GM18498 (cell line): Measurements from ENCODE around the gene PTEN.

Experiments used
- ATAC-seq: cut with Tn5 transposase; IDR thresholded peaks from one replicate; pipeline ENCODE4 v1.9.1; 2021; ENCODE audit warnings: mild to moderate bottlenecking, moderate library complexity; ENCODE audit not compliant: unreplicated experiment

The PTEN gene

GRCh38 chr10:87961314-87961713 lies 97.9 kb downstream of the PTEN start:
- ATAC-seq: no peak

- no peak for ATAC-seq
Measured at GRCh38 chr10:87966459-87966858, 103.0 kb downstream of the PTEN start.

GRCh38 chr10:87973635-87974034 lies 110.2 kb downstream of the PTEN start:
- no peak for ATAC-seq

DNA sequence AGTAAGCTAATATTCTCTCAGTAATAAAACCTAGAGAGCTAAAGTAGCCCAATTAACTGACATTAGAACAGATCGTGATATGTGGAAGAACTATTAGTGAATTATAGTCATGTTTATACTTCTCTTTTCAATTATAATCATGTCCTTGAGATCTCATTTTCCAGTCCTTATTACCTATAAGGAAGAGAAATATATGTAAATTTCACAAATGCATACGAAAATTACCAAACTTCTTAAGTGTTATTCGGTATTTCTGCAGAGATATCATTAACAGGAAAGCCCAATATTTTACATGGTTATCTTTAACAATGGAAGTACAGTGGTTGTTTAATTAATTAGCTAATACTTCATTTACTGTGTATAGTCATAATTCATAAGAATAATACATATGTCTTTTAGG lies 110.7 kb downstream of the PTEN start:
- no peak for ATAC-seq

DNA sequence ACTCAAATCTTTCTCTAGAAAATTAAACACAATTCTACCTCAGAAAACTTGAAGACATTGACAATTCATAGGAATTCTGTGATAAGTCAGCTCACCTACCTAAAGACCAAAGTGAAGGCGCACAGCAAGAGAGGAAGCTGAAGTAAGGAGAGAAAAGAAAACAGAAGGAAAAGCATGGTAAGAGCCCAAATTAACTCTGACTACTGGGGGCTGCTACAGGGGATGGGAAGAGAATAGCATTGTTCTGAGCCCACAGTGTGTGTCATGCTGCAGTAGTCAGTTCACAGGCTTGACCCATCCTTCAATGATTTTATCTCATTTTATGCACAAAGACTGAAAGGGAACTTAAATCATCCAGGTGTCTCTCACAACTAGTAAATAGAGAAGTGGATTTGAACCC lies 111.3 kb downstream of the PTEN start:
- no peak for ATAC-seq

- ATAC-seq: no peak
Measured at GRCh38 chr10:87976101-87976743, 112.8 kb downstream of the PTEN start.

DNA sequence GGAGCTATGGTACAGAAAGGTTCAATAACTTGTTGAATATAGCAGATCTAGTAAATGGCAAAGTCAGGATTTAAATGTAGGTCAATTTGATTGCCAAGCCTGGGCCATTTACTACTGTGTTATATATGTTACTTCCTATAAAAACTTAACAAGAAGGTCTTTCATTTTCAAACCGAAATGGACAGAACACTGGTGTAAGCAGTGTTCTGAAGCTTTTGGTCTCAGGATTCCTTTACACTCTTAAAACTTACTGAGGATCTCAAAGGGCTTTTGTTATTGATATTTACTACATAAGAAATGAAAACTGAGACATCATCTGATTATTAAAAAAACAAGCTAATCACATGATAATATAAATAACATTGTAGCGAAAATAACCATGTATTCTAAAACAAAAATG lies 114.7 kb downstream of the PTEN start:
- no peak for ATAC-seq

GRCh38 chr10:87979847-87980246 lies 116.4 kb downstream of the PTEN start:
- ATAC-seq: no peak

DNA sequence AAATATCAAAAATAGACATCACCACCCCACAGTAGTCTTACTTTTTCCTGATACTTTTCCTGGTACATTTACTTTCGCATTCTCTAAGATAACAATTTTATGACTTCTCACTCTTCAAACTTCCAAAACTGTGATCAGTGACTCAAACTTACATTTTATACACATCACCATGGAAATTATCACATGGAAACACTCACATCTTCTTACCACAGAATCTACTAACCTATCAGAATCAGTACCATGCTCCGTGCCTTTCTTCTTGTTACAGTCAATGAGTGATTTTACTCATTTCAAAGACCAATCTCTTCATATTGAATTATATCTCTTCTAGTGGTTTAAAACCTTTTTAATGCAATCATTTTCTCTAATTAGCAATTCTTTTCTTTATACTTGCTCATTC lies 120.3 kb downstream of the PTEN start:
- no peak for ATAC-seq

DNA sequence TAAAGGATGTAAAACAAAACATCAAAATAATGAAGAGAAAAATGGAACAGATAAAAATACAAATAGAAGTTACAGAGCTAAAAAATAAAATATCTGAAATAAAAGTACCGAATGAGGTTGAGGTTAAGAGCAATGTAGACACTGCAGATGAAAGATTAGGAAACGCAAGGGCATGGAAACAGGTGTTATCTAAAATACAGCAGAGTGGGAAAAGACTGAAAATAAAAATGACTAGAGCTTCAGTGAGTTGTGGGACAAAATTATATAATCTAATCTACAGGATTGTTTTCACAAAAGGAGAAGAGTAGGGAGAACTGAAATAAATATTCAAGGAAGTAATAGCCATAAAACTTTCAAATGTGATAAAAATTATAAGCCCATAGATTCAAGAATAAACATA lies 123.8 kb downstream of the PTEN start:
- ATAC-seq: no peak

- no peak for ATAC-seq
Measured at GRCh38 chr10:87991946-87992345, 128.5 kb downstream of the PTEN start.

DNA sequence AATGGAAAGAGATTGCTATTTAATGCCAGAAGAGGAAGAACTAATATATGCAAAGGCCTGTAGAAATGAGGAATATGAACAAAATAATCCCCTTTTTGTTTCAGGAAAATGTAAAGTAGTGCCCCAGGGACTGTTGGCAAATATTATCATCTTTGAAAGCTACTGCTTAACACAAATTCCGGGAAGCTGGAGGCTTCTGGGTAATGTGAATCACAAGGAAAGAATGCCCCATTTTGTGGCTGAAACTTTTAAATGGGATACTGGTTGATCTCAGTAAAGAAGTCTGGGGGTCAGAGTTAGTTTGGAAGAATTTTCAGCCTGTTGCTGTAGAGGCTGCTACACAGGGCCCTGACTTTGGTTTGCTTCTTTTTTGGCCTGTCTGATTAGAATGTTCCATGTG lies 141.0 kb downstream of the PTEN start:
- ATAC-seq: no peak

DNA sequence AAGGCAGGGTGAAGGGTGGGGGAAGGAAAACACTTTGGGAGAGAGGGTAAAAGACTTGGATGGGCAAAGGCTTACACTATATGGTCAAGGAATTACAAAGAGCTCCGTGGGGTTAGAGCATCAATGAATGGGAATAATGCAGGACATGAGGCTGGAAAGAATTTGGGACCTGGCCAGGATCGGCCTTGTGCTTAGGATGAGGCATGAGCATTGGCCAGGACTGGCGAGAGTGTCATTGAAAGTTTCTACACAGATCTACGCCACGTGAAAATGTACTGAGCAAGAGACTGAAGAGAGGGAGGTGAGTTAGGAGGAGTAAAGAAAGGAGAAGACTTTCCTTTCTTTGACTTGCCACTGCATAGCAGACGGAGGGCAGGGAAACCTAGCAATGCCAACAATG lies 142.8 kb downstream of the PTEN start:
- ATAC-seq: no peak

GRCh38 chr10:88008866-88009470 lies 145.5 kb downstream of the PTEN start:
- ATAC-seq: no peak

DNA sequence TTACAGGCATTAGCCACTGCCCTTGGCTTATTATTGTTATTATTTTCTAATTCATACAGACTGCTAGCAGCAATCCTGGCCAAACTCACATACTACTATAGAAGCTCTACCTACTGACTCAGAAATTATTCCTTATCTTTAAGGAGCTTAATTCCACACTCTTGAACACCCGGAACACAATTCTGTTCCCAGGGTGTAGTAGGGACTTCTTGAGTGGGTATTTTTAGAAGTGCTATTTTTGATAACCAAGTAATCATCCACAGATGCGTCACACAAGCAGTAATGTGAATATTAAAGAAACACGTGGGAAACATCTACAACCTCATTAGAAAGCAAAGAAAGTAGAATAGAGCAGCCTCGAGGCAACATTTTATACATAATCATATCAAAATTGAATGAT lies 149.2 kb downstream of the PTEN start:
- no peak for ATAC-seq

GRCh38 chr10:88017781-88018180 lies 154.4 kb downstream of the PTEN start:
- ATAC-seq: no peak

DNA sequence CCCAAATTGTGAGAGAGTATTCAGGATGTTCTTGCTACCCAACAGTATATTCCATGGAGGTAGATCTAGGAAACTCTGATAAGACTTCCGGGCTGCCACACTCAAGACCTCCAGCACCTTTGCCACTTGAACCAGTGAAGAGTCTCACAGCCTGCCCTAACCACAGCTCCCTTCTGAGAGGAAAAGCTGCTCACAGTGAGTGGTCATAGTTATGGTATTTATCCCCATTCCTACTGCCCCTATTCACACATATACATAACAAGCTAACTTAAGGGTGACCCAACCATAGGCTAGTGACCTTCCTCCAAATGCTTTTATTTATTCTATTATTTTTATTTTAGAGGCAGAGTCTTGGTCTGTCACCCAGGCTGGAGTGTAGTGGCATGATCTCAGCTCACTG lies 156.3 kb downstream of the PTEN start:
- ATAC-seq: no peak
